HG03039 (cell line): ENCODE data around the gene CDKAL1.

Source experiments
- ATAC-seq: cut with Tn5 transposase; IDR thresholded peaks from one replicate; pipeline ENCODE4 v1.9.1; 2021; ENCODE audit warnings: mild to moderate bottlenecking, moderate library complexity; ENCODE audit not compliant: unreplicated experiment

Gene CDKAL1

DNA sequence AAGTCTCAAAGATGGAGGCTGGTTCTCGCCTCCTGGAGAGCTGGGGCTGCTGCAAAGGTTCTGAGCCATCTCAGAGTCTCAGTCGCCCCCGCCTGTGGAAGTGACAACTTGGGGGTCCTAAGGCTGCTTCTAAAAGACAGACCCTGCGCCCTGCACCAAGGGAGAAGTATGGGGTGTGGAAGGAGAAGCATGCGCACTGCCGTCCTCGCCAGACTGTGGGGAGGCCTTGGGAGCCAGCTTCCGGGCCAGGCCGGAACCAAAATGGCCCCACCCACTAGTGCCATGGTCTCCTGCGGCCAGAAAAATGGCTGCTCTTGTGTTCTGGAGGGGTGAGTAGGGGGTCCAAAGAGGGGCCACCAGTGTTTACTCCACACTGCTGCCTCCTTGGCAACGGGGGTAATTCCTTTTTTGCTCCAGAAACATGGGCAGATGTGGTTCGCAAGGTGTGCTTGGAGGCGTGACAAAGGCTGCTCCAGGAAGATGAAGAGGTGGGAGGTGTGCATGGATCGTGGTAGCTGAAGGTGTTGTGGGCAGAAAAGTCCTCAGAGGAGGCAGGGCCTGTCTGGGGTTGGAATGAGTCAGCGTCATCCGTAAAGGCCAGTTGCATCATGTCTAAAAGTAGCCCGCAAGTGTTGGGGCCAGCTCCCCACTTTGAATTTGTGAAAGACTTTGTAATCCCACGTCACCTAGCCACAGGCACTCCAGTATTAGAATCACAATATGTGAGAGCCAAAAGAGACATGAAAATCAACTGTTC, 729.5 kb downstream of the CDKAL1 start:
- ATAC-seq = no peak

DNA sequence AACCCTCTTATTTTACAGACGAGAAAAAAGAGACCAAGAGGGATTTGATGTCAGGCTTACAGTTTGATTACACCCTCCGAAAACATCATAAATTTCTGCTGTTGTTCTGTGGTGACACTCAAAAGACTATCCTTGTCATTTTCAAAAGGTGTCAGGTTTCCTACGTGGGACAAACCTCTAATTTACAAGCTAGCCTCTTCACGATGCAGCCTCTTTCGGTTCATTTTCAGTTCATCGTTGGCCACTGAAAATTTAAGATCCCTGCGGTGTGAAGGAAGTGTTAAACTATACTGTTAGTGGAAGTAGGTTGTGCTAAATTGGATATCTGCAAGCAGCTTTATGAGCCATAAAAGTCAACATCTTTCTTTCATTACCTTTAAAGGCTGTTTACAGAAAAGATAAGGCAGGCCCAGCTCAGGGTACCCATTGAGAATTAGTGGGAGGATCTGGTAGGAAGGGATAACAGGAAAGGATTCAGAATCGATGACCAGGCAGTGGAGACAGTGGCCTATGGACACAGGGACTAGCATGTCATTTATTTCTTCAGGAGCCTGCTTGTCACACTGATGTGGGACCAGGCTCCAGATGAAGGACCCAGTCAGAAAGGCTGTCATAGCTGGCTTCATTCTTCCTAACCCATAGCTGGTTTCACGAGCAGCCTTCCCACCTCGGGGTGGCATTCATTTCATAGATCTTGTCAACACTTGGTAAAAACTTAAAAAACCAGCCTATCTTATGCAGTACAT, 730.2 kb downstream of the CDKAL1 start:
- no peak for ATAC-seq

DNA sequence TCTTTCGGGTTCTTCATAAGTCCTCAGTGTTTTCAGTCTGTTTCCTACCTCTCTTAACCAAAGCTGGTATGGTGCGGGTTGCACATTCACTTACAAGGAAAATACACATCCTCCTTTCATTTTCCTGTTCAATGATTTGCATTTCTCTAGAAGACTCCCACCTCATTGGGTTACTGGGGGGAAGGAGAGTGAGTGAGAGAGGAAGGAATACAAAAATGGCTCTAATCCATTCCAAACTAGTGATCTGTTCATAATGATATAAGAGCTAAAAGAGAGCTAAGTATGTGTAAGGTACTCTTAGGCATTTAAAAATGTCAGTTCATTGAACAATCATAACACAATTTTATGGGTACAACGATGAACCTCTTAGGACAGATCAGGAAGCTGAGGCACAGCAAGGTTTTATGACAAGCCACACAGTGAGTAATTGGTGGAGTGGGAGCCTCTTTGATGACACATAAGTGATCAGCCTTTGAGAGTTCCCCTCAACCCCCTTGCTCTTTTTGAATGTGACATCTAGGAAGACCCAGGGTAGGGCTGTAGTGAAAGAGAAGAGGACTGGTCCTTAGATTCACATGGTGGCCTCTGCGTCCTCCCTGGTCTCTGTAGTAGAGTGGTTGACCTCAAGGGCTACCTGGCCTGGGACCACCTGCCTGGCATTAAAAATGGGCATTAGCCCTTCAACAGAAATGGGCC, 730.9 kb downstream of the CDKAL1 start:
- ATAC-seq = no peak

DNA sequence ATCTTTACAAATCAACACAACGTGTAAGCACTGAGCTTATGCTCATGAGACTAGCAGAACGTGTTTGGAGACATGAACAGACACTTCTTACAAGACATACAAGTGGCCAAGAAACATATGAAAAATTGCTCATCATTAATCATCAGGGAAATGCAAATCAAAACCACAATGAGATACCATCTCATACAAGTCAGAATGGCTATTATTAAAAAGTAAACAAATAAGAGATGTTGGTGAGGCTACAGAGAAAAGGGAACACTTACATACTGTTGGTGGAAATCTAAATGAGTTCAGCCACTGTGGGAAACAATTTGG, 731.4 kb downstream of the CDKAL1 start:
- ATAC-seq = no peak

GRCh38 chr6:21270636-21271201, 736.5 kb downstream of the CDKAL1 start:
- no peak for ATAC-seq

DNA sequence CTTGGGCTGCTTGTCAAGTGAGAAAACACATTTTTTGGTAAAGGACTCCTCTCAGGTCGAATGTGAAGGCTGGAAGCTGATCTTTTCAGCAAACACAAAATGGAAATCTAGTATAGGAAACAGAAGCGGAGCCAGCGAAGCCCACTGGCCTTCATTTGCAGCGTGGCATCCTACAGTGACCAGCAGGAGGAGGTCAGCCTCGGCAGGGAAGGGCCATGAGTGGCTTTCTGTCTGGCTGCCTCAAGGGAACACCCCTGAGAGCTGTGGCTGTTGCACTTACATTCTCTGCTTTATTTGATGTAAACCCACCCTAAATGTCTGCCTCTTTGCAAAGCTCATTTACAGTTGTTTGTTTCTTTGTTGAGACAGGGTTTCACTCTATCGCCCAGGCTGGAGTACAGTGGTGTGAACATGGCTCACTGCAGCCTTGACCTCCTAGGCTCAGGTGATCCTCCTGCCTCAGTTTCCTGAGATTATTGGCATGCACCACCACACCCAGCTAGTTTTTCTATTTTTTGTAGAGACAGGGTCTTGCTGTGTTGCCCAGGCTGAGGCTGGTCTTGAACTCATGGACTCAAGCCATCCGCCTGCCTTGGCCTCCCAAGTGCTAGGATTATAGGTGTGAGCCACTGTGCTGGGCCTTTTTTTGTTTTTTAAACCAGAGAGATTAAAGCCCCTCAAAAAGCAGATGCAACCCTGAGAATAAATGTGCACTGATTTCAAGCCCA, 737.3 kb downstream of the CDKAL1 start:
- ATAC-seq = no peak

- no peak for ATAC-seq
Observed at GRCh38 chr6:21273451-21273850, 739.2 kb downstream of the CDKAL1 start.

GRCh38 chr6:21274851-21275250, 740.6 kb downstream of the CDKAL1 start:
- no peak for ATAC-seq

DNA sequence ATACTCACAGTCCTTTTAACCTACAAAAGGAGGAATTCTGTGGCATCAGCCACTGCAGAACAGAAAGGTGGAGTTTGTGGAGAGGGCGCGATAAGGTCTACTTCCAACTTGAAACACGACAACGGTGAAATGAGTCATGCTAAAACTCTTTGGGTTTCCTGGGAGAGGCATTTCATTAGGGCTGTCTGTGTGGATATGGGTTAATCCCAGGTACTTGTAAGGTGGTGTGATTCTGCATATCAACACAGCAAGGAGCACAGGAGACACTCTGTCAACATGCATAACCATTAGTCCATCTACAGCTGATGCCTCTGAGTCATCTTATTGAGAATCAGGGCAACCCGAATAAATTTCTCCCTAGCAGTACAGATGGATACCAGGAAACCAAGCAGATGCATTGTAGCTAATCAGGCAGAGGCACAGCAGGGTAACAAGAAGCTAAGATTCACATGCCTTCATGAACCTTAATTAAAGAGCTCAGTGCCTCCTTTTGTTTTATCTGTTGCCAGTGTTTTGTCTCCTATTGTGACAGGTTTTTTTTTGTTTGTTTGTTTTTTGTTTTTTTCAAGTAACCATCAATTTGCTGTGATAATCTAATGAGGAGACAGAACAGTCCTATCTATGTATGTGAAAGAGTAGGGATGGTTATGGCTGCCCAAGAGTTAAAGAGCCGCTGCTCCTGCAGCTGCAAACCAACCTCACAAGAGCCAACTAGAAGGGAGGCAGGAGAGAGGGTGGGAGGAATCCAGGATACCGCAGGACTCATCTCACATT, 743.5 kb downstream of the CDKAL1 start:
- ATAC-seq = no peak

DNA sequence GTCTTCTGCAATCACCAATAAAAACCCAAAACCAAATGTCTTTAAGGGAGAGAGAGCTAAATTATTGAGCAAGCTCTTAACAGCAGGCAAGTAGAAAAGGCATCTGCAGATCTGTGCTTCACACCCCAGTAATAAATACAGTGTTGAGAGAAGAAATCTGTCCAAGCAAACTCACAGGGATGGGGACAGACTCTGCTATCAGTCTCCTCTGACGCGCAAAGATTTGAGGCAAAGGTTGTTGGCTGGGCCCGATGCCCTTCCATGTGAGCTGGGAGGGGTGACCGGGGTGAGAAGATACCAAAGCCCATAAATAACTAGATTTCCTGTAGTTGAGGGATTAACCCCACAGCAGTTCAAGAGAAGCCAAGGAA, 744.1 kb downstream of the CDKAL1 start:
- ATAC-seq = no peak

DNA sequence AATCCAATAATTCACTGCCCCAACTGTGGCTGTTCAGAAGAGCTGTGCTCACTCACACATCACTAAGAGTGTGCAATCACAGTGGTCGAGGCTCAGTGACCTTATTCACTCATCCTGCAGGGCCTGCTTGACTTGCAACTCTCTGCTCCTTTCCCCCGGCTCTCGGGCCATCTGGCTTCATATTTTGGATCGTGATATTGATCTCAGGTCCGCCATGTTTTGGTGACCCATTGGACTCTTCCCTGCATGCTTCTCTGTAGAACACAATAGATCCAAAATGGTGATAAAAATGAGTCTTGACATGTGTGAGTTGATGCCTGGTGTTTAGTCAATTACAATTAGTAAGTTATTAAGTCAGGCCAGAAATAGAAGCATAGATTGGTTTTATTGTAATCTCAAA, 745.4 kb downstream of the CDKAL1 start:
- ATAC-seq = no peak

GRCh38 chr6:21281366-21281765, 747.1 kb downstream of the CDKAL1 start:
- no peak for ATAC-seq
